Heart left ventricle (tissue), 16 donors: ENCODE data around the gene EFCAB5. TPM values are rescaled to one million over a fixed set of nuclear protein-coding genes. Genes with fewer than 3 reads are reported as not detected.
"Not testable (repeated sequence)": the region's sequence is repeated elsewhere in the genome, so short reads cannot be mapped to it uniquely, and the experiment has no call there.

ENCODE experiments used
- ATAC-seq, 4 donors: fragments of 200-7000 bp; cut with Tn5 transposase; one replicate each; pipeline ENCODE4 v1.9.1; 2020 to 2022; ENCODE audit warnings: moderate library complexity in 4 of 4, mild to moderate bottlenecking in 3 of 4, moderate number of reproducible peaks in 1 of 4
- DNase-seq, 5 donors: peaks; one replicate each; pipeline ENCODE4 v3.0.0-alpha.2; 2020
- H3K27ac ChIP-seq, 12 donors: fragments of 200-600 bp; sonication (generic) in 4 of 12; one replicate each; pipeline versions ENCODE4 v1.5.0 to v1.8.0; 2016 to 2022; ENCODE audit warnings: mild to moderate bottlenecking in 2 of 12
- H3K27me3 ChIP-seq, 9 donors: fragments of 200-600 bp; sonication (generic) in 2 of 9; one replicate each; pipeline versions ENCODE4 v1.5.1 to v1.8.0; 2016 to 2022; ENCODE audit warnings: mild to moderate bottlenecking in 3 of 9
- H3K36me3 ChIP-seq, 9 donors: fragments of 200-600 bp; sonication (generic) in 2 of 9; one replicate each; pipeline versions ENCODE4 v1.5.0 to v1.8.0; 2018 to 2022; ENCODE audit warnings: mild to moderate bottlenecking in 2 of 9
- H3K4me1 ChIP-seq, 12 donors: fragments of 200-600 bp; sonication (generic) in 4 of 12; one replicate each; pipeline versions ENCODE4 v1.5.0 to v1.8.0; 2016 to 2022; ENCODE audit warnings: mild to moderate bottlenecking in 3 of 12
- H3K4me3 ChIP-seq, 12 donors: fragments of 200-600 bp; sonication (generic) in 4 of 12; one replicate each; pipeline versions ENCODE4 v1.5.0 to v1.8.0; 2017 to 2022; ENCODE audit warnings: mild to moderate bottlenecking in 9 of 12, moderate library complexity in 4 of 12
- H3K9me3 ChIP-seq, 12 donors: fragments of 200-600 bp; sonication (generic) in 4 of 12; one replicate each; pipeline versions ENCODE4 v1.5.0 to v1.8.0; 2016 to 2022; ENCODE audit warnings: mild to moderate bottlenecking in 1 of 12
- CTCF ChIP-seq, 12 donors: fragments of 200-600 bp; sonication (generic) in 4 of 12; IDR thresholded peaks; one replicate each; pipeline versions ENCODE4 v1.5.0 to v1.8.0; 2018 to 2022; ENCODE audit warnings: antibody characterized with exemption in 12 of 12, mild to moderate bottlenecking in 5 of 12
- POLR2A ChIP-seq, 2 donors: fragments of 450-650 bp; IDR thresholded peaks; one replicate each; pipeline ENCODE4 v1.6.1; 2017; ENCODE audit warnings: antibody characterized with exemption in 2 of 2, mild to moderate bottlenecking in 2 of 2, moderate library complexity in 2 of 2
- WGBS, 4 donors: extraction: QIAGEN DNeasy Blood & Tissue Kit in 2 of 4; methylation state at CpG; one replicate each; pipeline versions ENCODE4 v1.1.5 to v1.1.7; 2013 to 2018; 5-methylcytosine and 5-hydroxymethylcytosine counted together
- intact Hi-C, 10 donors: fragments of 100-400 bp; cut with DNase I; formaldehyde crosslinking; loops; one replicate each; pipeline versions ENCODE4 v1.11.1 to v1.14.2; 2022
- polyA plus RNA-seq, 2 donors: library from polyadenylated mRNA; stranded (reverse); fragments of 200-250 nt; gene quantifications; one replicate each; pipeline ENCODE4 v1.2.3, GENCODE V29; 2013
- total RNA-seq, 9 donors: library from RNA; depleted of rRNA in 2 of 9; stranded (reverse); fragments of >200 nt in 2 of 9; fragmentation: NEBNext Ultra II Directional in 3 of 9; extraction: Animal tissue kit (Norgen Biotek cat#: 25700) in 3 of 9; gene quantifications; one replicate each; pipeline versions ENCODE4 v1.1.0 to v1.2.4, GENCODE V29; 2016 to 2023
- donor health status: ischemic (EF 13 %, LVEDD 7.1; RV severe dilation, severe dysfunction).
- donor health status: healthy with polysubstance abuse.
- donor health status: DM: no; HTN: yes; CAD: no.
- donor health status: DM: no; HTN: no; CAD: no.
- donor health status: ischemic (EF 25% LVEDD 6.9; RV normal size, moderate dysfunction).
- donor health status: ischemic (EF 25% LVEDD 5.7; RV mildly dilated, moderate dysfunction).
- donor health status: healthy.
- donor health status: DM: yes; HTN: yes; CAD: no.
- donor health status: ischemic (EF 35%, LVEDD 5.7; RV mildly dilated, moderate dysfunction).
- donor health status: nonischemic (EF 11% LVEDD 7.7; RV severe dilation, severe dysfunction).
- donor health status: DM: yes; HTN: yes; CAD: no.
- donor health status: PGD.
- donor health status: ischemic (EF 29% LVEDD 5.4; RV normal size, mild dysfunction).
- donor health status: nonischemic (EF 23%, LVEDD 6.1; RV moderate dilation, normal function).

EFCAB5 gene
- total and polyA plus RNA-seq, 11 donors = 0.01 to 1.2 (median 0.61) TPM; not detected in 6

GRCh38 chr17:30031214-30031869 is 89.9 kb downstream of the EFCAB5 start:
- no peaks in the 10 kb centered on the region for H3K36me3 ChIP-seq
- H3K9me3 ChIP-seq = no peaks in the 10 kb centered on the region
- no peak overlapping the region for H3K27ac ChIP-seq
- H3K27me3 ChIP-seq = no peaks in the 10 kb centered on the region
- DNase-seq (no peak), ATAC-seq (no peak)
- H3K4me3 ChIP-seq = no peak overlapping the region
- TF ChIP-seq POLR2A (IDR thresholded peaks at IDR 0.05) = no peak
- no peak for TF ChIP-seq CTCF (IDR thresholded peaks at IDR 0.05)
- no peaks in the 10 kb centered on the region for H3K4me1 ChIP-seq
- WGBS, 4 donors = 90 to 94% (median 92%) methylated on average over 4 of the region's 4 CpGs
- intact Hi-C loops = loop anchor here in 3 of 10 donors (10.0 kb wide), 3 partner anchors 53 to 227 kb away; no protein-coding TSS in a partner anchor

DNA sequence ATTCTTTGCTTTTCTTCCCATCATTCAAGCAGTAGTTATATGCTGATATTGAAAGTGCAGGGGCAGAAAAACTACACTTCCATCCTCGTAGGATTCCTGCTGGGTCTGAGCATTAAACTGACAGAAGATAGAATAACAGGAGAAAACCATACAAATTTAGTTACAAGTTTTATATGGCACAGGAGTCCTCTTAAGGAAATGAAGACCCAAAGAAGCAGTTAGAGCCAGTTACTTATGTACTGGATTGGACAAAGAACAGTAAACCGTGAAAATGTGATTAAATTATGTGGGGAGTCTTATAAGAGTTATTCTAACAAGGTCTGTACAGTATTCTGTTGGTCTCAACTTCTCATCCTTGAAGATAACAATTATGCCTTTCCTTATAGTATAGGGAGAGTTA is 93.9 kb downstream of the EFCAB5 start:
- Histone ChIP-seq H3K9me3 (no peaks in the 10 kb centered on the region), H3K4me3 (no peak overlapping the region), H3K27me3 (no peaks in the 10 kb centered on the region), H3K4me1 (no peaks in the 10 kb centered on the region), H3K36me3 (no peaks in the 10 kb centered on the region), H3K27ac (no peak overlapping the region)
- intact Hi-C loops = loop anchor here in 3 of 10 donors (10.0 kb wide), 3 partner anchors 49 to 231 kb away; no protein-coding TSS in a partner anchor
- ATAC-seq (no peak), DNase-seq (no peak)
- no peak for TF ChIP-seq CTCF (IDR thresholded peaks at IDR 0.05)
- no peak for TF ChIP-seq POLR2A (IDR thresholded peaks at IDR 0.05)
- 69 to 83% (median 76%) methylated on average over 2 of the region's 2 CpGs for WGBS, 4 donors

GRCh38 chr17:30040719-30041518 is 99.5 kb downstream of the EFCAB5 start:
- H3K27ac ChIP-seq = peak overlapping the region in 1 of 12 donors; percentile 70
- ATAC-seq, intact Hi-C loops, DNase-seq, H3K27me3 ChIP-seq, H3K4me3 ChIP-seq, H3K9me3 ChIP-seq, H3K36me3 ChIP-seq, H3K4me1 ChIP-seq: not testable (repeated sequence)
- WGBS, 4 donors = 62 to 77% (median 71%) methylated on average over 5 of the region's 5 CpGs

DNA sequence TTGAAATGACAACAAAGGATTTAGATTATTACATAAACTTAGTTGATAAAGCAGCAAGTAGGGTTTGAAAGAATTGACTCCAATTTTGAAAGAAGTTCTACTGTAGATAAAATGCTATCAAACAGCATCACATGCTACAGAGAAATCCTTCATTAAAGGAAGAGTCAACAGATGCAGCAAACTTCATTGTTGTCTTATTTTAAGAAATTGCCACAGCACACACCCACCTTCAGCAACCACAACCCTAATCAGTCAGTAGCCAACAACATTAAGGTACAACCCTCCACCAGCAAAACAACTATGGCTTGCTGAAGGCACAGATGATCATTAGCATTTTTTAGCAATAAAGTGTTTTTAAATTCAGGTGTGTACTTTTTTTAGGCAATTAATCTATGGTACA is 100.1 kb downstream of the EFCAB5 start:
- DNase-seq (no peak), ATAC-seq (no peak)
- H3K36me3 ChIP-seq = no peaks in the 10 kb centered on the region
- H3K9me3 ChIP-seq = peaks cover 0 to 3% (median 0%) of the 10 kb centered on the region in 12 donors
- intact Hi-C loops = no loop called here
- TF ChIP-seq CTCF (IDR thresholded peaks at IDR 0.05) = no peak
- TF ChIP-seq POLR2A (IDR thresholded peaks at IDR 0.05) = no peak
- no peak overlapping the region for H3K4me3 ChIP-seq
- no peaks in the 10 kb centered on the region for H3K27me3 ChIP-seq
- no peak overlapping the region for H3K27ac ChIP-seq
- H3K4me1 ChIP-seq = no peaks in the 10 kb centered on the region
